Prostate gland (tissue), 2 donors: Measurements from ENCODE around the gene OR10A5. TPM values are rescaled to one million over a fixed set of nuclear protein-coding genes. Genes with fewer than 3 reads are reported as not detected.
"Not testable (repeated sequence)": the region's sequence is repeated elsewhere in the genome, so short reads cannot be mapped to it uniquely, and the experiment has no call there.

Source experiments
- DNase-seq: peaks from one replicate; pipeline ENCODE4 v3.0.0-alpha.2; 2019; ENCODE audit warnings: low spot score
- H3K27ac ChIP-seq, 2 donors: fragments of 200-600 bp; sonication (generic); 2 replicates each; pipeline ENCODE4 v1.5.1; 2017 to 2019
- H3K27me3 ChIP-seq: fragments of 200-600 bp; sonication (generic); replicated peaks from 2 replicates; pipeline ENCODE4 v1.5.1; 2019; ENCODE audit not compliant: insufficient read depth
- H3K36me3 ChIP-seq, 2 donors: fragments of 200-600 bp; sonication (generic); 1 replicate in 1 of 2; 2 replicates in 1 of 2; pipeline versions ENCODE4 v1.5.1 to v1.8.1; 2017 to 2019
- H3K4me1 ChIP-seq: fragments of 200-600 bp; sonication (generic); replicated peaks from 2 replicates; pipeline ENCODE4 v1.5.1; 2019
- H3K4me3 ChIP-seq, 2 donors: fragments of 200-600 bp; sonication (generic); 2 replicates each; pipeline ENCODE4 v1.5.1; 2017 to 2019
- H3K9me3 ChIP-seq: fragments of 200-600 bp; sonication (generic); 2 replicates; pipeline ENCODE4 v1.5.1; 2017
- CTCF ChIP-seq, 4 experiments: fragments of 200-600 bp in 2 of 4; fragments of 450-650 bp in 2 of 4; sonication (generic) in 2 of 4; IDR thresholded peaks; 1 replicate in 3 of 4; 2 replicates in 1 of 4; pipeline ENCODE4 v1.5.1; 2016 to 2019; ENCODE audit warnings: antibody characterized with exemption in 4 of 4, mild to moderate bottlenecking in 2 of 4, moderate library complexity in 2 of 4
- POLR2A ChIP-seq: fragments of 450-650 bp; IDR thresholded peaks from one replicate; pipeline ENCODE4 v1.6.1; 2016; ENCODE audit warnings: antibody characterized with exemption, mild to moderate bottlenecking
- POLR2AphosphoS5 ChIP-seq: sonication (generic); formaldehyde crosslinking; IDR thresholded peaks from one replicate; pipeline ENCODE4 v1.6.1; 2017; ENCODE audit warnings: antibody characterized with exemption
- WGBS: methylation state at CpG from one replicate; pipeline ENCODE4 v1.1.5; 2018; 5-methylcytosine and 5-hydroxymethylcytosine counted together
- intact Hi-C: fragments of 100-400 bp; cut with DNase I; formaldehyde crosslinking; loops from one replicate; pipeline ENCODE4 v1.14.2; 2022
- total RNA-seq, 2 donors: library from RNA; depleted of rRNA; stranded (reverse); fragments of >200 nt; gene quantifications; one replicate each; pipeline ENCODE4 v1.1.0, GENCODE V29; 2016

The OR10A5 gene
- total RNA-seq, 2 donors from 2014 or later, result not detected

- TF ChIP-seq POLR2A (no peak), POLR2AphosphoS5 (no peak), CTCF (IDR thresholded peaks at IDR 0.05) (no peak)
- no peak overlapping the region for H3K27ac ChIP-seq
- no peak for DNase-seq
- H3K27me3 ChIP-seq, result no peaks in the 10 kb centered on the region
- H3K4me3 ChIP-seq, result no peak overlapping the region
- intact Hi-C loops, result no loop called here
- H3K4me1 ChIP-seq, result no peaks in the 10 kb centered on the region
- no peaks in the 10 kb centered on the region for H3K36me3 ChIP-seq
- 96% methylated on average over 2 of the region's 2 CpGs for WGBS
- no peaks in the 10 kb centered on the region for H3K9me3 ChIP-seq
Observed at GRCh38 chr11:6850526-6850925, 5.0 kb downstream of the OR10A5 start.

- DNase-seq, H3K27ac ChIP-seq, H3K36me3 ChIP-seq, H3K9me3 ChIP-seq, H3K4me1 ChIP-seq, H3K27me3 ChIP-seq, H3K4me3 ChIP-seq, intact Hi-C loops: not testable (repeated sequence)
- 94% methylated on average over 6 of the region's 6 CpGs for WGBS
Observed at GRCh38 chr11:6854801-6855200, 9.3 kb downstream of the OR10A5 start.

DNA sequence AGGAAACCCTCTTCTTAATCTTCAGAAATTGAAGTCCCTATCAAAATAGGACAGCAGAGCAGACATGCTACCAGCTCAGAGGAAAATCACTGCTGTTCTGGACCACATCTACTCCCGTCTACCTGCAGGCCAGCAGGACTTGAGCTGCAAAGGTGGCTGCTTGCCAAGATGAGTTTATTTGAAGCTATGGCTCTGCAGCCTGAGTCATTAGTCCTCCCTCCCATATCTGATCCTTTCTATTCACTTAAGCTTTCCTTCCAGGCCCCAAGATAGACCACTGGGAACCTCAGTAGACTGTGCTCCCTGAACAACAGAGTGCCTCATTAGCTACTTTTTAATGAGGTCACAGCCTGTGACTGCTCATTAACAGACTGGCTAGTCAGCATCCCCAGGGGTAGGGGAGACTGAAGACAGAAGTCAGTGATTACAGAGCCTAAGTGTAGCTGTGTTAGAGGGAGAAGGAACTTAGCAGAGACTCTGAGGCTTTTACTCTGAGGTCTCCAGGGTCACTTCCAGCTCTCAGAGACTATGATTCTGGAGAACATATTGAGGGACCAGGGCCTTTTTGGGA, 10.6 kb downstream of the OR10A5 start:
- WGBS, result 28% methylated on average over 1 of the region's 1 CpG
- Histone ChIP-seq H3K36me3 (no peaks in the 10 kb centered on the region), H3K9me3 (no peaks in the 10 kb centered on the region), H3K4me3 (no peak overlapping the region), H3K27ac (no peak overlapping the region), H3K27me3 (no peaks in the 10 kb centered on the region), H3K4me1 (no peaks in the 10 kb centered on the region)
- TF ChIP-seq CTCF (IDR thresholded peaks at IDR 0.05) (no peak), POLR2AphosphoS5 (no peak), POLR2A (no peak)
- intact Hi-C loops, result no loop called here
- no peak for DNase-seq

- no peak overlapping the region for H3K4me3 ChIP-seq
- H3K36me3 ChIP-seq, result no peaks in the 10 kb centered on the region
- H3K9me3 ChIP-seq, result no peaks in the 10 kb centered on the region
- 70% methylated on average over 3 of the region's 3 CpGs for WGBS
- H3K27me3 ChIP-seq, result no peaks in the 10 kb centered on the region
- H3K27ac ChIP-seq, result no peak overlapping the region
- DNase-seq, result no peak
- no peaks in the 10 kb centered on the region for H3K4me1 ChIP-seq
- intact Hi-C loops, result no loop called here
- no peak for TF ChIP-seq POLR2A
- TF ChIP-seq POLR2AphosphoS5, result no peak
Observed at GRCh38 chr11:6856871-6857270, 11.4 kb downstream of the OR10A5 start.

DNA sequence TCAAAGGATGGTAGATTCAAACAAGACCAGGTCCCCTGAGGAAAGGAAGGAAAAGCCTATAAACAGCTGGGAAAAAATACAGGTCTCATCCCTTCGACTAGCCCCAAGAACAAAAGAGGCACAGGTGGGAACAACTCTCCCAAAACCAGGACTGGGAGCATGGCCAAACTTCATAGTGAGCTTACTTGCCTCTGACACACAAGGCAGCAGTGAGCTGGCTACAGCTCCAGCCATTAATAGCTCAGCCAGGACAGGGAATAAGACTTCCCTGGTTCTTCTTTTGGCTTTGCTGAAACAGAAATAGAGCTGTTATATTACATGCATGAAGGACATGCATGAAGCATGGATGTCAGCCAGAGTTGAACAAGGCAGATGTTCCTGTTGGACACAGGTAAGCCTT, 17.5 kb downstream of the OR10A5 start, which contains the start of gene OR10A2:
Gene OR10A2 (plus strand): TSS at position 97 of the 400 bp plus-strand sequence. CDS start 6,698 bp downstream, outside the sequence.
- no peaks in the 10 kb centered on the region for H3K4me1 ChIP-seq
- H3K9me3 ChIP-seq, result no peaks in the 10 kb centered on the region
- 43% methylated on average over 1 of the region's 1 CpG for WGBS
- intact Hi-C loops, result no loop called here
- no peak for DNase-seq
- no peak within 1 kb of the TSS for H3K4me3 ChIP-seq
- H3K27ac ChIP-seq, result no peak within 1 kb of the TSS
- TF ChIP-seq POLR2AphosphoS5, result no peak
- no peak for TF ChIP-seq POLR2A
- TF ChIP-seq CTCF (IDR thresholded peaks at IDR 0.05), result no peak
- H3K27me3 ChIP-seq, result no peaks in the 10 kb centered on the region
- no peaks in the 10 kb centered on the region for H3K36me3 ChIP-seq

GRCh38 chr11:6864438-6864837, 19.0 kb downstream of the OR10A5 start:
- intact Hi-C loops, result no loop called here
- DNase-seq, result no peak
- H3K27ac ChIP-seq, result no peak overlapping the region
- TF ChIP-seq CTCF (IDR thresholded peaks at IDR 0.05) (no peak), POLR2A (no peak), POLR2AphosphoS5 (no peak)
- H3K9me3 ChIP-seq, result no peaks in the 10 kb centered on the region
- H3K4me1 ChIP-seq, result no peaks in the 10 kb centered on the region
- H3K36me3 ChIP-seq, result no peaks in the 10 kb centered on the region
- no peaks in the 10 kb centered on the region for H3K27me3 ChIP-seq
- WGBS, result 85% methylated on average over 1 of the region's 1 CpG
- no peak overlapping the region for H3K4me3 ChIP-seq
